OCI-LY1 (cell line): ENCODE measurements around the gene DRC1.

Source experiments
- CTCF ChIP-seq: fragments of 200-600 bp; sonication (generic), shearing (Covaris generic); IDR thresholded peaks from 2 replicates; pipeline ENCODE4 v1.5.1; 2017; ENCODE audit warnings: mild to moderate bottlenecking, antibody characterized with exemption, low read length, moderate library complexity, mixed read lengths
- EZH2 ChIP-seq: fragments of 200-600 bp; sonication (generic), shearing (Covaris generic); IDR thresholded peaks from 2 replicates; pipeline ENCODE4 v1.8.0; 2017; ENCODE audit warnings: borderline replicate concordance, mixed run types, mild to moderate bottlenecking, antibody characterized with exemption, low read length, moderate library complexity, mixed read lengths

- TF ChIP-seq CTCF (no peak), EZH2 (no peak)
Measured at GRCh38 chr2:26429779-26430578, 28.3 kb downstream of the DRC1 start.
